A673 (cell line): ENCODE data around the gene RASSF1.

ENCODE experiments used
- EZH2 ChIP-seq: fragments of 200-600 bp; sonication (generic); IDR thresholded peaks from 2 replicates; pipeline ENCODE4 v1.6.1; 2017; ENCODE audit warnings: borderline replicate concordance, low read depth, mild to moderate bottlenecking, mixed read lengths, antibody characterized with exemption, low read length; ENCODE audit not compliant: poor library complexity, severe bottlenecking
- TF ChIP-seq, protein P1 (sequence below): fragments of 300-800, 200-600 bp; sonication (generic); conservative IDR thresholded peaks from 2 replicates; pipeline ENCODE4 v1.5.1; 2017; ENCODE audit warnings: low read depth, mild to moderate bottlenecking, antibody characterized with exemption, low read length, moderate library complexity, mixed read lengths

DNA sequence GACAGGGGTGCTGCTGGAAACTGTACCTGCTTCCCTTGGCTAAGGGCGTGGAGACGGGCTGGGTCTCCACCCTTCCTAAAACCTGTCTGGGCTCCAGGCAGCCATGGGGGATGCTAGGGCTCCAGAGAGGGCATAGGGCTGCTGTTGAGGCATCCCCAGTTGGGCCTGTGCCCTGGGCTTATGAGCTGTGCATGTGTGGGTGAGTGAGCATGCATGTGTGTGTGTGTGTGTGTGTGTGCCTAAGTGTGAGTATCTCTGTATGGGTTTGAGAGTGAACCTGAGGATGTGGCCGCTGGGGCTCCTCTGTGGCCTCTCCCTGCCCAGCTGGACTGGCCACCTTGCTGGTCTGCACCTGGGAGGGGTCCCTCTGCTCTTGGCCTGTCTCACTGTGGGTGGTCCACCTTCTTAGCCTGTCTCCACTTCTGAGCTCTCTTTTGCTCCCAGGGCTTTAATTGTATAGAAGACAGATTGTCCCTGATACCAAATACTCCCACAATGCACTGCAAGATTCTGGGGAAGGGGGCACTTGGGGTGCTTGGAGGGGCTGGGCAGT is 30.6 kb upstream of the RASSF1 start:
- TF ChIP-seq, protein P1, sequence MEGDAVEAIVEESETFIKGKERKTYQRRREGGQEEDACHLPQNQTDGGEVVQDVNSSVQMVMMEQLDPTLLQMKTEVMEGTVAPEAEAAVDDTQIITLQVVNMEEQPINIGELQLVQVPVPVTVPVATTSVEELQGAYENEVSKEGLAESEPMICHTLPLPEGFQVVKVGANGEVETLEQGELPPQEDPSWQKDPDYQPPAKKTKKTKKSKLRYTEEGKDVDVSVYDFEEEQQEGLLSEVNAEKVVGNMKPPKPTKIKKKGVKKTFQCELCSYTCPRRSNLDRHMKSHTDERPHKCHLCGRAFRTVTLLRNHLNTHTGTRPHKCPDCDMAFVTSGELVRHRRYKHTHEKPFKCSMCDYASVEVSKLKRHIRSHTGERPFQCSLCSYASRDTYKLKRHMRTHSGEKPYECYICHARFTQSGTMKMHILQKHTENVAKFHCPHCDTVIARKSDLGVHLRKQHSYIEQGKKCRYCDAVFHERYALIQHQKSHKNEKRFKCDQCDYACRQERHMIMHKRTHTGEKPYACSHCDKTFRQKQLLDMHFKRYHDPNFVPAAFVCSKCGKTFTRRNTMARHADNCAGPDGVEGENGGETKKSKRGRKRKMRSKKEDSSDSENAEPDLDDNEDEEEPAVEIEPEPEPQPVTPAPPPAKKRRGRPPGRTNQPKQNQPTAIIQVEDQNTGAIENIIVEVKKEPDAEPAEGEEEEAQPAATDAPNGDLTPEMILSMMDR: no peak
- TF ChIP-seq EZH2: no peak
